ENCODE results near the gene FNDC4. TPM values are rescaled to one million over a fixed set of nuclear protein-coding genes. Genes with fewer than 3 reads are reported as not detected.
A peak's percentile ranks its signal among the peaks of the same experiment; 100 is the strongest.

Gene FNDC4
- total RNA-seq, 4 donors from 2014 or later, result 3.3 to 12.6 (median 9.8) TPM

DNA sequence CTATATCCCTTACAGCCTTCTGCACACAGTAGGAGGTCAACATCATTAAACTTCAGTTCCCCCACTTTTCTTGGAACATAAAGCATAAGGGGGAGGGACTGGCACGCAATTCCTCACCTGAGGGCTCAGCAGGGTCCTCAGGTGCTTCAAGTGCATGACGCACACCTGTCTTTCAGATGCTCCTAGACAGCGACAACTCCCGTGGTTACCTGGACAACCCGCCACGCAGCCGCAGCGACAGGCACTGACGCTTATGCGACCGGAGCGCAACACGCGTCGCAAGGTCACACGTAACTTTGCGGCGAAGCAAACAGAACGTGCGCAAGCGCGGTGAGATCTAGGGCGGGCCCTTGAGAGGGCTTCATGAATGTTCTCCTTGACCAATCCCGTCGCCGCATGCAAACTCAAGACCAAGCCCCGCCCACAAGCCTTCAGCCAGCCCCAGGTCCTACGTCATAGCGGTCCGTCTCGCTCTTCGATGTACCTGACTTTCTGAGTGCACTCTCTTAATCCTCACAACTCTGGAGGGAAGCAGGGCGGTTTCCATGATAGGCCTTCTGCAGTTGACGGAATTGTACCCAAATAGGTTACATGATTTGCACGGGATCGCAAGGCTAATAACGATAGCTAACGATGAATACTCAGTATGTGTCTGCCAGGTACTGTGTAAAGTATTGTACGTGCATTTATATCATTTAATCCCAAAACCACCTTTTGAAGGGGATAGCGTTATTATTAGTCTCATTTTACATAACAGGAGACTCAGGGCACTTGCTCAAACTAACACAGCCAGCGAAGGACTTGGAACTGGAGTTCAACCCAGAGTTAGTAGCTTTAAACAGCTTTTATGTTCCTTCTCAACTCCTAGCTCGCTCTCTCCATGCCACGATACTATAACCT is 5.3 kb downstream of the FNDC4 start, which contains the start of gene IFT172:
Gene IFT172, minus strand, starts transcription at position 246 of the 900 bp plus-strand sequence. Its CDS starts 90 bp downstream, at position 156.
- DNase-seq (ENCODE audit: extremely low spot score), result peak; percentile 100
- Histone ChIP-seq H3K36me3 (peaks cover 0 to 15% (median 7%) of the 10 kb centered on the region in 4 donors), H3K4me1 (peaks cover 10 to 35% (median 29%) of the 10 kb centered on the region in 4 donors), H3K27ac (replicated peaks in 1 of 4) (peak within 1 kb of the TSS; percentile 73 to 82 (median 76)), H3K4me3 (peak within 1 kb of the TSS; percentile 62 to 70 (median 66)), H3K9me3 (no peaks in the 10 kb centered on the region), H3K27me3 (peaks cover 0 to 1% (median 0%) of the 10 kb centered on the region in 4 donors)
- TF ChIP-seq POLR2A (IDR thresholded peaks at IDR 0.05; ENCODE audit: low read depth), result peak; percentile 20
- TF ChIP-seq POLR2AphosphoS5 (IDR thresholded peaks at IDR 0.05), result peak; percentile 97 to 98
- no peak for TF ChIP-seq EP300 (IDR thresholded peaks at IDR 0.05)
- TF ChIP-seq CTCF (IDR thresholded peaks at IDR 0.05), result no peak
- WGBS, result 20% methylated on average over 16 of the region's 43 CpGs
- intact Hi-C loops (cut with DNase I), result loop anchor here (2.0 to 5.0 kb wide), 2 partner anchors 62 to 93 kb away; partner anchors contain the start of genes NRBP1 and ZNF512

GRCh38 chr2:27489118-27489497 is 5.9 kb downstream of the FNDC4 start:
- Histone ChIP-seq H3K9me3 (no peaks in the 10 kb centered on the region), H3K27ac (replicated peaks in 1 of 4) (peak overlapping the region; percentile 73 to 82 (median 76)), H3K27me3 (no peaks in the 10 kb centered on the region), H3K36me3 (peaks cover 0 to 22% (median 13%) of the 10 kb centered on the region in 4 donors), H3K4me1 (peaks cover 7 to 28% (median 23%) of the 10 kb centered on the region in 4 donors), H3K4me3 (peak overlapping the region; percentile 62 to 70 (median 66))
- TF ChIP-seq CTCF (IDR thresholded peaks at IDR 0.05), result peak in 1 of 3 experiments; percentile 19
- no peak for TF ChIP-seq POLR2AphosphoS5 (IDR thresholded peaks at IDR 0.05)
- WGBS, result 3% methylated on average over 11 of the region's 11 CpGs
- no peak for DNase-seq (ENCODE audit: extremely low spot score)
- intact Hi-C loops (cut with DNase I), result loop anchor here (5.0 kb wide), 1 partner anchor 62 kb away; the partner anchor contains the start of gene NRBP1

GRCh38 chr2:27485496-27485895 is 9.5 kb downstream of the FNDC4 start:
- Histone ChIP-seq H3K4me3 (no peak overlapping the region), H3K27ac (replicated peaks in 1 of 4) (no peak overlapping the region), H3K9me3 (no peaks in the 10 kb centered on the region), H3K4me1 (peaks cover 7 to 24% (median 19%) of the 10 kb centered on the region in 4 donors), H3K27me3 (no peaks in the 10 kb centered on the region), H3K36me3 (peaks cover 17 to 50% (median 43%) of the 10 kb centered on the region in 4 donors)
- WGBS, result 67% methylated on average over 3 of the region's 3 CpGs
- intact Hi-C loops (cut with DNase I), result loop anchor here (5.0 kb wide), 1 partner anchor 58 kb away; the partner anchor contains the start of gene NRBP1
- DNase-seq (ENCODE audit: extremely low spot score), result no peak
- TF ChIP-seq EP300 (IDR thresholded peaks at IDR 0.05) (no peak), POLR2AphosphoS5 (IDR thresholded peaks at IDR 0.05) (no peak), CTCF (IDR thresholded peaks at IDR 0.05) (no peak), POLR2A (IDR thresholded peaks at IDR 0.05; ENCODE audit: low read depth) (no peak)

DNA sequence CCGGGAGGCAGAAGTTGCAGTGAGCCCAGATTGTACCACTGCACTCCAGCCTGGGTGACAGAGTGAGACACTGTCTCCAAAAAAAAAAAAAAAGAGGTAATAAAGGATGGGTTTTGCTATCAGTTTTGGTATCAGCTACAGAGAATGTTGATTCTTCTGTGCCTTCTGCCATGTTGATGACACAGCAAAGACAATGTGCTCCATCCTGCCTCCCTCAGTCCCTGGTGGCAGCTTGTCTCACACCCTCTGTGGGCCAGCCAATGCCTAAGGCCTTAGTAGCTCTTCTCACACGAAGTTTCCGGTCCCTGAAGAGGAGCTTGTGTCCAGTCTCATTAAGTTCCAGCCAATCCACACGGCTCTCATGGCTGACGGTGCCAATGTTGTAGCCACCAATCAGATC is 23.0 kb downstream of the FNDC4 start:
- H3K4me1 ChIP-seq, result no peaks in the 10 kb centered on the region
- H3K4me3 ChIP-seq, result no peak overlapping the region
- intact Hi-C loops (cut with DNase I), result no loop called here
- no peaks in the 10 kb centered on the region for H3K27me3 ChIP-seq
- H3K27ac ChIP-seq (replicated peaks in 1 of 4), result no peak overlapping the region
- 96% methylated on average over 5 of the region's 5 CpGs for WGBS
- H3K9me3 ChIP-seq, result no peaks in the 10 kb centered on the region
- no peak for TF ChIP-seq EP300 (IDR thresholded peaks at IDR 0.05)
- TF ChIP-seq POLR2A (IDR thresholded peaks at IDR 0.05; ENCODE audit: low read depth), result no peak
- no peak for TF ChIP-seq POLR2AphosphoS5 (IDR thresholded peaks at IDR 0.05)
- no peak for TF ChIP-seq CTCF (IDR thresholded peaks at IDR 0.05)
- peaks cover 17 to 88% (median 48%) of the 10 kb centered on the region in 4 donors for H3K36me3 ChIP-seq
- DNase-seq (ENCODE audit: extremely low spot score), result no peak
